ENCODE measurements around the gene FASTK. TPM values are rescaled to one million over a fixed set of nuclear protein-coding genes. Genes with fewer than 3 reads are reported as not detected.
"Not testable (repeated sequence)": the region's sequence is repeated elsewhere in the genome, so short reads cannot be mapped to it uniquely, and the experiment has no call there.

Gene FASTK
- total RNA-seq, 1 donor from 2014 or later, result 56.1 TPM

- Histone ChIP-seq H3K4me2 (ENCODE audit: low read length) (peak overlapping the region; percentile 90), H3K27ac (ENCODE audit: low read depth, low read length) (peak overlapping the region; percentile 74), H3K4me1 (ENCODE audit: insufficient read depth, low read length) (peaks cover 6% of the 10 kb centered on the region), H3K27me3 (ENCODE audit: insufficient read depth, low read length) (peaks cover 2% of the 10 kb centered on the region), H3K9ac (ENCODE audit: low read length) (peak overlapping the region; percentile 84), H3K9me3 (ENCODE audit: insufficient read depth, low read depth, low read length) (no peaks in the 10 kb centered on the region), H3K4me3 (ENCODE audit: insufficient read depth, low read depth, low read length) (peak overlapping the region; percentile 76), H3K36me3 (ENCODE audit: insufficient read depth, low read length) (no peaks in the 10 kb centered on the region), H3K79me2 (ENCODE audit: insufficient read depth, low read length) (peaks cover 17% of the 10 kb centered on the region), H2AFZ (ENCODE audit: low read depth, low read length) (peak overlapping the region; percentile 91), H4K20me1 (ENCODE audit: insufficient read depth, low read length) (no peaks in the 10 kb centered on the region)
- TF ChIP-seq EZH2 (IDR thresholded peaks at IDR 0.05; ENCODE audit: insufficient read depth, low read length), result no peak
- TF ChIP-seq, protein P1, sequence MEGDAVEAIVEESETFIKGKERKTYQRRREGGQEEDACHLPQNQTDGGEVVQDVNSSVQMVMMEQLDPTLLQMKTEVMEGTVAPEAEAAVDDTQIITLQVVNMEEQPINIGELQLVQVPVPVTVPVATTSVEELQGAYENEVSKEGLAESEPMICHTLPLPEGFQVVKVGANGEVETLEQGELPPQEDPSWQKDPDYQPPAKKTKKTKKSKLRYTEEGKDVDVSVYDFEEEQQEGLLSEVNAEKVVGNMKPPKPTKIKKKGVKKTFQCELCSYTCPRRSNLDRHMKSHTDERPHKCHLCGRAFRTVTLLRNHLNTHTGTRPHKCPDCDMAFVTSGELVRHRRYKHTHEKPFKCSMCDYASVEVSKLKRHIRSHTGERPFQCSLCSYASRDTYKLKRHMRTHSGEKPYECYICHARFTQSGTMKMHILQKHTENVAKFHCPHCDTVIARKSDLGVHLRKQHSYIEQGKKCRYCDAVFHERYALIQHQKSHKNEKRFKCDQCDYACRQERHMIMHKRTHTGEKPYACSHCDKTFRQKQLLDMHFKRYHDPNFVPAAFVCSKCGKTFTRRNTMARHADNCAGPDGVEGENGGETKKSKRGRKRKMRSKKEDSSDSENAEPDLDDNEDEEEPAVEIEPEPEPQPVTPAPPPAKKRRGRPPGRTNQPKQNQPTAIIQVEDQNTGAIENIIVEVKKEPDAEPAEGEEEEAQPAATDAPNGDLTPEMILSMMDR (IDR thresholded peaks at IDR 0.05; ENCODE audit: insufficient read depth, low read depth, low read length), result no peak
- Mint-ChIP-seq H3K27ac (ENCODE audit: unreplicated experiment) (peak overlapping the region; percentile 95), H3K9me3 (ENCODE audit: unreplicated experiment) (no peaks in the 10 kb centered on the region), H3K4me1 (ENCODE audit: low read depth, unreplicated experiment) (peaks cover 20% of the 10 kb centered on the region), H3K4me3 (ENCODE audit: unreplicated experiment) (peak overlapping the region; percentile 94), H3K27me3 (ENCODE audit: low read depth, unreplicated experiment) (no peaks in the 10 kb centered on the region), H3K36me3 (ENCODE audit: low read depth, unreplicated experiment) (peaks cover 4% of the 10 kb centered on the region)
- DNase-seq (ENCODE audit: low read depth) (no peak), FAIRE-seq (no peak)
Measured at GRCh38 chr7:151028948-151029501, 51.6 kb downstream of the FASTK start.

GRCh38 chr7:151028131-151028947 is 52.3 kb downstream of the FASTK start, which contains the start of gene ABCB8:
TSS of gene ABCB8 (plus strand) at chr7:151028450. CDS start at chr7:151028516, 66 bp downstream.
- Histone ChIP-seq H3K9me3 (ENCODE audit: insufficient read depth, low read depth, low read length) (no peaks in the 10 kb centered on the region), H2AFZ (ENCODE audit: low read depth, low read length) (peak within 1 kb of the TSS; percentile 91), H3K4me2 (ENCODE audit: low read length) (peak within 1 kb of the TSS; percentile 90), H3K36me3 (ENCODE audit: insufficient read depth, low read length) (no peaks in the 10 kb centered on the region), H3K4me1 (ENCODE audit: insufficient read depth, low read length) (peaks cover 6% of the 10 kb centered on the region), H3K27ac (ENCODE audit: low read depth, low read length) (peak within 1 kb of the TSS; percentile 74), H3K9ac (ENCODE audit: low read length) (peak within 1 kb of the TSS; percentile 84), H3K27me3 (ENCODE audit: insufficient read depth, low read length) (peaks cover 2% of the 10 kb centered on the region), H4K20me1 (ENCODE audit: insufficient read depth, low read length) (no peaks in the 10 kb centered on the region), H3K79me2 (ENCODE audit: insufficient read depth, low read length) (peaks cover 17% of the 10 kb centered on the region), H3K4me3 (ENCODE audit: insufficient read depth, low read depth, low read length) (peak within 1 kb of the TSS; percentile 76)
- FAIRE-seq (no peak), DNase-seq (ENCODE audit: low read depth) (peak; percentile 95)
- no peaks in the 10 kb centered on the region for H3K27me3 Mint-ChIP-seq (ENCODE audit: low read depth, unreplicated experiment)
- no peak for TF ChIP-seq EZH2 (IDR thresholded peaks at IDR 0.05; ENCODE audit: insufficient read depth, low read length)
- TF ChIP-seq, protein P1 (IDR thresholded peaks at IDR 0.05; ENCODE audit: insufficient read depth, low read depth, low read length), result peak; percentile 20
- H3K36me3 Mint-ChIP-seq (ENCODE audit: low read depth, unreplicated experiment), result peaks cover 4% of the 10 kb centered on the region
- peaks cover 20% of the 10 kb centered on the region for H3K4me1 Mint-ChIP-seq (ENCODE audit: low read depth, unreplicated experiment)
- peak within 1 kb of the TSS; percentile 95 for H3K27ac Mint-ChIP-seq (ENCODE audit: unreplicated experiment)
- no peaks in the 10 kb centered on the region for H3K9me3 Mint-ChIP-seq (ENCODE audit: unreplicated experiment)
- H3K4me3 Mint-ChIP-seq (ENCODE audit: unreplicated experiment), result peak within 1 kb of the TSS; percentile 94

DNA sequence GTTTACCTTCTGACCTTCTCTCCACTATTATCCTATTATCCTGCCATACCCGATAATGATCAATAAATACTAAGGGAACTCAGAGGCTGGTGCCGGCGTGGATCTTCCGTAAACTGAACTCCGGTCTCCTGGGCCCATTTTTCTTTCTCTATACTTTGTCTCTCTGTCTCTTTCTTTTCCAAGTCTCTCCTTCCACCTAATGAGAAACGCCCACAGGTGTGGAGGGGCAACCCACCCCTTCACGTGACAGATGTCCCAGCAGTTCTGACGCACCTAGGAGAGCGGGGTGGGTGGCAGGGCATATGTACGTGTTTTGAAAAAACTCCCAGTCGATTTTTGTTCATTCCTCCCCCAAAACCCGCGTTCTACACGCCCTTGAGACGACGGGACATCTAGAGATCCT is 52.9 kb downstream of the FASTK start:
- not testable (repeated sequence) for H3K36me3 Mint-ChIP-seq (ENCODE audit: low read depth, unreplicated experiment); H4K20me1 ChIP-seq (ENCODE audit: insufficient read depth, low read length); H3K36me3 ChIP-seq (ENCODE audit: insufficient read depth, low read length); H3K27me3 ChIP-seq (ENCODE audit: insufficient read depth, low read length); FAIRE-seq; H3K9me3 ChIP-seq (ENCODE audit: insufficient read depth, low read depth, low read length); H3K4me1 ChIP-seq (ENCODE audit: insufficient read depth, low read length); H3K9me3 Mint-ChIP-seq (ENCODE audit: unreplicated experiment); H3K27me3 Mint-ChIP-seq (ENCODE audit: low read depth, unreplicated experiment); DNase-seq (ENCODE audit: low read depth)
- Mint-ChIP-seq H3K27ac (ENCODE audit: unreplicated experiment) (peak overlapping the region; percentile 95), H3K4me1 (ENCODE audit: low read depth, unreplicated experiment) (peaks cover 20% of the 10 kb centered on the region), H3K4me3 (ENCODE audit: unreplicated experiment) (peak overlapping the region; percentile 94)
- Histone ChIP-seq H3K4me3 (ENCODE audit: insufficient read depth, low read depth, low read length) (peak overlapping the region; percentile 76), H3K4me2 (ENCODE audit: low read length) (peak overlapping the region; percentile 90), H3K79me2 (ENCODE audit: insufficient read depth, low read length) (peaks cover 17% of the 10 kb centered on the region), H3K9ac (ENCODE audit: low read length) (peak overlapping the region; percentile 84), H3K27ac (ENCODE audit: low read depth, low read length) (peak overlapping the region; percentile 69), H2AFZ (ENCODE audit: low read depth, low read length) (peak overlapping the region; percentile 81)

- H3K4me3 ChIP-seq (ENCODE audit: insufficient read depth, low read depth, low read length); H3K36me3 ChIP-seq (ENCODE audit: insufficient read depth, low read length); H3K9me3 ChIP-seq (ENCODE audit: insufficient read depth, low read depth, low read length); FAIRE-seq; H3K36me3 Mint-ChIP-seq (ENCODE audit: low read depth, unreplicated experiment); H3K9ac ChIP-seq (ENCODE audit: low read length); H3K27me3 ChIP-seq (ENCODE audit: insufficient read depth, low read length); H3K27me3 Mint-ChIP-seq (ENCODE audit: low read depth, unreplicated experiment); H3K9me3 Mint-ChIP-seq (ENCODE audit: unreplicated experiment); H3K27ac ChIP-seq (ENCODE audit: low read depth, low read length); H4K20me1 ChIP-seq (ENCODE audit: insufficient read depth, low read length); H3K4me1 ChIP-seq (ENCODE audit: insufficient read depth, low read length); DNase-seq (ENCODE audit: low read depth): not testable (repeated sequence)
- Mint-ChIP-seq H3K4me1 (ENCODE audit: low read depth, unreplicated experiment) (peaks cover 20% of the 10 kb centered on the region), H3K4me3 (ENCODE audit: unreplicated experiment) (peak overlapping the region; percentile 94), H3K27ac (ENCODE audit: unreplicated experiment) (peak overlapping the region; percentile 95)
- H3K4me2 ChIP-seq (ENCODE audit: low read length), result peak overlapping the region; percentile 90
- H2AFZ ChIP-seq (ENCODE audit: low read depth, low read length), result peak overlapping the region; percentile 46
- peaks cover 17% of the 10 kb centered on the region for H3K79me2 ChIP-seq (ENCODE audit: insufficient read depth, low read length)
Measured at GRCh38 chr7:151026771-151027727, 53.6 kb downstream of the FASTK start.

Data from astrocyte (in vitro differentiated cells and primary cell).